ENCODE measurements around the gene KCNAB2. TPM values are rescaled to one million over a fixed set of nuclear protein-coding genes. Genes with fewer than 3 reads are reported as not detected.

The KCNAB2 gene
- 1 to 10 TPM; 5.1 to 5.9 TPM for total RNA-seq
- 1 to 10 TPM; 1.8 to 3.9 TPM for polyA plus RNA-seq

GRCh38 chr1:6045561-6045960 lies at the start of gene KCNAB2:
Gene KCNAB2, plus strand, starts transcription at chr1:6045888. Its CDS starts 5,649 bp downstream, at chr1:6051537.
- Histone ChIP-seq H3K9ac (ENCODE audit: low read depth in 1 of 2, low read length in 2 of 2) (no peak within 1 kb of the TSS), H3K9me3 (ENCODE audit: control insufficient read depth in 4 of 4, low read length in 3 of 4) (no peaks in the 10 kb centered on the region), H3K4me3 (ENCODE audit: low read depth in 1 of 3, low read length in 3 of 3) (no peak within 1 kb of the TSS), H3K36me3 (ENCODE audit: control insufficient read depth in 4 of 4, insufficient read depth in 3 of 4, low read depth in 1 of 4, low read length in 3 of 4) (no peaks in the 10 kb centered on the region), H3K27ac (ENCODE audit: low read depth in 1 of 2, low read length in 2 of 2) (no peak within 1 kb of the TSS), H3K4me1 (ENCODE audit: control insufficient read depth in 4 of 4, insufficient read depth in 4 of 4, low read length in 3 of 4) (no peaks in the 10 kb centered on the region), H3K27me3 (ENCODE audit: control insufficient read depth in 4 of 4, insufficient read depth in 4 of 4, low read length in 3 of 4) (no peaks in the 10 kb centered on the region)
- TF ChIP-seq HNF4A (conservative IDR thresholded peaks at IDR 0.05) (peak in 1 of 2 donors; percentile 45), YY1 (IDR thresholded peaks at IDR 0.05) (no peak)
- 51% methylated on average over 15 of the region's 15 CpGs for WGBS
- no peak for DNase-seq (ENCODE audit: low spot score)

- TF ChIP-seq TAF1 (conservative IDR thresholded peaks at IDR 0.05) (no peak), HNF4G (IDR thresholded peaks at IDR 0.05) (no peak), JUND (IDR thresholded peaks at IDR 0.05) (no peak), RAD21 (IDR thresholded peaks at IDR 0.05) (no peak), NR2F2 (IDR thresholded peaks at IDR 0.05) (no peak)
- Histone ChIP-seq H3K36me3 (ENCODE audit: control insufficient read depth in 4 of 4, insufficient read depth in 3 of 4, low read depth in 1 of 4, low read length in 3 of 4) (no peaks in the 10 kb centered on the region), H3K4me3 (ENCODE audit: low read depth in 1 of 3, low read length in 3 of 3) (no peak overlapping the region), H3K4me1 (ENCODE audit: control insufficient read depth in 4 of 4, insufficient read depth in 4 of 4, low read length in 3 of 4) (peaks cover 0 to 10% (median 3%) of the 10 kb centered on the region in 4 donors), H3K27me3 (ENCODE audit: control insufficient read depth in 4 of 4, insufficient read depth in 4 of 4, low read length in 3 of 4) (no peaks in the 10 kb centered on the region), H3K9ac (ENCODE audit: low read depth in 1 of 2, low read length in 2 of 2) (no peak overlapping the region), H3K9me3 (ENCODE audit: control insufficient read depth in 4 of 4, low read length in 3 of 4) (no peaks in the 10 kb centered on the region), H3K27ac (ENCODE audit: low read depth in 1 of 2, low read length in 2 of 2) (no peak overlapping the region)
- no peak for DNase-seq (ENCODE audit: low spot score)
- WGBS = 90% methylated on average over 16 of the region's 16 CpGs
Measured at GRCh38 chr1:5996641-5997270, 48.9 kb upstream of the KCNAB2 start.

GRCh38 chr1:5997316-5997715 lies 48.4 kb upstream of the KCNAB2 start:
- Histone ChIP-seq H3K36me3 (ENCODE audit: control insufficient read depth in 4 of 4, insufficient read depth in 3 of 4, low read depth in 1 of 4, low read length in 3 of 4) (no peaks in the 10 kb centered on the region), H3K27ac (ENCODE audit: low read depth in 1 of 2, low read length in 2 of 2) (no peak overlapping the region), H3K9me3 (ENCODE audit: control insufficient read depth in 4 of 4, low read length in 3 of 4) (no peaks in the 10 kb centered on the region), H3K9ac (ENCODE audit: low read depth in 1 of 2, low read length in 2 of 2) (no peak overlapping the region), H3K4me1 (ENCODE audit: control insufficient read depth in 4 of 4, insufficient read depth in 4 of 4, low read length in 3 of 4) (peaks cover 0 to 5% (median 3%) of the 10 kb centered on the region in 4 donors), H3K27me3 (ENCODE audit: control insufficient read depth in 4 of 4, insufficient read depth in 4 of 4, low read length in 3 of 4) (no peaks in the 10 kb centered on the region), H3K4me3 (ENCODE audit: low read depth in 1 of 3, low read length in 3 of 3) (no peak overlapping the region)
- TF ChIP-seq FOXA2 (IDR thresholded peaks at IDR 0.05) = no peak
- no peak for TF ChIP-seq HNF4A (conservative IDR thresholded peaks at IDR 0.05)
- TF ChIP-seq SP1 (IDR thresholded peaks at IDR 0.05) = no peak
- TF ChIP-seq NR2F2 (IDR thresholded peaks at IDR 0.05) = no peak
- no peak for TF ChIP-seq MAX (IDR thresholded peaks at IDR 0.05)
- TF ChIP-seq CTCF (IDR thresholded peaks at IDR 0.05; ENCODE audit: low read depth, low read length, missing input control) = no peak
- TF ChIP-seq FOXA1 (IDR thresholded peaks at IDR 0.05) = no peak
- TF ChIP-seq RAD21 (IDR thresholded peaks at IDR 0.05) = no peak
- no peak for TF ChIP-seq GABPA (IDR thresholded peaks at IDR 0.05 in 1 of 2, conservative IDR thresholded peaks at IDR 0.05 in 1 of 2)
- no peak for TF ChIP-seq TAF1 (conservative IDR thresholded peaks at IDR 0.05)
- TF ChIP-seq HNF4G (IDR thresholded peaks at IDR 0.05) = no peak
- no peak for TF ChIP-seq RXRA (IDR thresholded peaks at IDR 0.05)
- no peak for TF ChIP-seq YY1 (IDR thresholded peaks at IDR 0.05)
- no peak for TF ChIP-seq REST (IDR thresholded peaks at IDR 0.05)
- no peak for TF ChIP-seq JUND (IDR thresholded peaks at IDR 0.05)
- no peak for TF ChIP-seq ZBTB33 (IDR thresholded peaks at IDR 0.05)
- TF ChIP-seq EGR1 (IDR thresholded peaks at IDR 0.05; ENCODE audit: low read depth in 2 of 2) = no peak
- 72% methylated on average over 5 of the region's 5 CpGs for WGBS
- DNase-seq (ENCODE audit: low spot score) = no peak

Measured in liver (tissue), 9 donors.